Fibroblast of skin of scalp (primary cell): Measurements from ENCODE around the gene RNF126.

ENCODE experiments used
- DNase-seq: peaks from one replicate; pipeline ENCODE4 v3.0.0-alpha.2; 2013

RNF126 gene

GRCh38 chr19:662207-662961 lies 630 bp downstream of the RNF126 start:
- DNase-seq, result no peak

DNA sequence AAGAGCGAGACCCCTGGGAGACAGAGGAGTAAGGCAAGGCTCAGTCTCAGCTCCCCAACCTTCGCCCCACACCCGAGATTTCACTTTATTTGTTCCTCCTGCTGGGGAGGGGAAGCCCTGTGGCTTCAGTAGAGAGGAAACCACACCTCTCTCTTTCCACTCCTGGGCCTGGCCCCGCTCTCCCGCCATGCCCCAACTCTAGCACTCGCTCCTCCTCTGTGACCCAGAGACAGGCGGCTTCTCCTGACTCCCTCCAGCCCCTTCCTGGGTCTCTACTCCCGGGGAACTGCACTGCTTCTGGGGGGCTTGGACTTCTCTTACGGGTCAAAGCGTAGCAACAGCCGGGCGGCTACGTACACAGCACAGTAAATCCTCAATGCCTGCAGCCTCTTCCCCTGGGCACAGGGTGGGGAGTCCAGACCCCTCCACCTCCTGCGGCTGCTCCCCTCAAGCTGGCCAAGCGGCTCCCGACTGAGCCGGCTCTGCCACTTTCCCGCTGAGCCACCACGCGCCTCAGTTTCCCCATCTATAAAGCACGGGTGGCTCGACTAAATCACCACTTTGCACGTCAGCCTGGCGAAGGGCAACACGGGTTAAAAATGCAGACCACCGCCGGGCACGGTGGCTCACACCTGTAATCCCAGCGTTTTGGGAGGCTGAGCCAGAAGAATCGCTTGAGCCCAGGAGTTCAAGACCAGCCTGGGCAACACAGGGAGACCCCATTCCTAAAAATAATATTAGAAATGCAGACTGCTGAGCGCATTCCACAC lies 1.4 kb downstream of the RNF126 start:
- no peak for DNase-seq

DNA sequence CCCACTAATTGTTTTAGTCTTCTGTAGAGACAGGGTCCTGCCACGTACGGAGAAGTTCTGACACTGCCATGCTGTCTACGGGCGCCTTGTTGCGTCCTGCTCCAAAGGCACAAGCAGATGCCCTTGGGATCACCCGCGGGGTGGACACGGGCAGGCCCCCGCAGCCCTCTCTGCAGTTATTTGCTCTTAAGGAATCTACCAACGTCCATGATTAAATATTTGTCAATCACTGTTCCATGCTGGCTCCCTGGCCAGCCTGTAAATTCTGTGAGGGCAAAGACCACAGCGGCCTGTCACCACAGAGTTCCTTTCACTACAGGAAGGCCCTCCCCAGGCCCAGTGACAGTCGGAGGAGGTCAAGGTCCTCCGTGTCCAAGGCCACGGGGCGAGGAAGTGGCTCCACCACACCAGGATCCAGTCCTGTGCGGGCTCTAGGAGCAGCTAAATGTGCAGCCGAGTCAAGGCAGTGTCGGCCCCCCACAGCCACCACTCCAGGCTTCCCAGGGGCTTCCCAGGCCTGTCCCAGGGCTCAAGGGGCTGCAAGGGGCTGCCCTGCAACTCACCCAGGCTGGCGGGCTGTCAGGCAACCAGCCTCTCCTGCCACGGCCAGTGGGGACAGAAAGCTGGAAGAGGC lies 2.1 kb downstream of the RNF126 start:
- no peak for DNase-seq

- no peak for DNase-seq
Observed at GRCh38 chr19:658916-659839, 3.8 kb downstream of the RNF126 start.

GRCh38 chr19:658059-658839 lies 4.8 kb downstream of the RNF126 start:
- DNase-seq, result no peak

- no peak for DNase-seq
Observed at GRCh38 chr19:657611-658010, 5.4 kb downstream of the RNF126 start.

DNA sequence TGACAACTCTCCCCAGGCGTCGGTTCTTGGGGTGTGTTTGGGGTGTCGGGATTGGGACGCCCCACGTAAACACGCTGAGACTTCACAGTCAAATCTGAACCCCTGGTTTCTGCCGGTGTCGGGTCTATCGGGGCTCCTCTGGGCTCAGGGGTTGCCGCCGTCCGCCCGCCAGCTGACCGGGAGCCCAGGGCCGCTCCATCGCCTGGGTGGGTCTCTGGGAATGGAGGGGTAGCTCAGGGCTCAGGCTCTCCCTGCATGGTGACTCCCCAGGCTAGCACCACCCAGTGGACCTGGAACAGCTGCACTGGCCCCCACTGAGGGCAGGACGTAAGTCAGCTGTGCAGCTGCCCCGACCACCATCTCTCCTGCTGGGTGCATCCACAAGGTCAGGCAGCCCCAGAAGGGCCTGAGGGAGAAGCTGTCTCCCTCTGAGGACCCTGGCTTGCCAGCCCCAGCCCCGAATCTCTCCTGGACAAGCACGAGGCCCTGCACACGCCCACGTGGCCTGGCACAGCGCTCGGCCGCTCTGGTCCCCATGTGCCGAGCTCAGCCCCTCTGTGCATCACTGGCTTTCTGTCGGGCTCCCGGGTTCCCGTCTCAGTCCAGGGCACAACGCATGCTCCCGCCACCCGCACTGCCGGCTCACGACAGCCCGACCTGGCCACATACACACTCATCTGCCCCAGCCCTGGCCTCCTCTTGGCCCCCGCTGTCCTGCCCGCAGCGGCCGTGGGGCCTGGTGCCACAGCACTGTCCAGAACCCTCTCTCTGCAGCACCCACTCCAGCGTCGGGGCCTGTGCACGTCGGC lies 6.1 kb downstream of the RNF126 start:
- no peak for DNase-seq

GRCh38 chr19:655691-656090 lies 7.3 kb downstream of the RNF126 start:
- no peak for DNase-seq

- DNase-seq, result no peak
Observed at GRCh38 chr19:653425-653824, 9.6 kb downstream of the RNF126 start.

GRCh38 chr19:652467-653389 lies 10.3 kb downstream of the RNF126 start:
- no peak for DNase-seq

DNA sequence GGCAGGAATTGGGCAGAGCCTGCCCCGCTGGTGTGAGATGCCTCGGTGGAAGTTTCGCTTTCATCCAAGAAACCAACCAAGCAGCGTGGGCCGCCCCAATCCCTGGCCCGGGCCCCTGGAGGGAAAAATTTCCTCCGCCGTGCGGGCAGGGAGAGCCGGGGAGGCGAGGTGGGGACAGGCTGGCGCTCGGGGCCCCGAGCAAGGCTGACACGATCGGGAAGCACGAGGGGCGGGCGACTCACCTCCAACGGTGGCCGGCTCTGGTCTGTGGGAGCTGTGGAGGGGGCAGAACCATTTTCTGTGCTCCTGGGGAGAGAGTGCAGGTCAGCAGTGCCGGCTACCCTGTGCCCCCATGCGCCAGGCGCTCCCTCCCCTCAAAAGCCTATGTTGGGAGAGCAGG lies 11.0 kb downstream of the RNF126 start:
- DNase-seq, result no peak

DNA sequence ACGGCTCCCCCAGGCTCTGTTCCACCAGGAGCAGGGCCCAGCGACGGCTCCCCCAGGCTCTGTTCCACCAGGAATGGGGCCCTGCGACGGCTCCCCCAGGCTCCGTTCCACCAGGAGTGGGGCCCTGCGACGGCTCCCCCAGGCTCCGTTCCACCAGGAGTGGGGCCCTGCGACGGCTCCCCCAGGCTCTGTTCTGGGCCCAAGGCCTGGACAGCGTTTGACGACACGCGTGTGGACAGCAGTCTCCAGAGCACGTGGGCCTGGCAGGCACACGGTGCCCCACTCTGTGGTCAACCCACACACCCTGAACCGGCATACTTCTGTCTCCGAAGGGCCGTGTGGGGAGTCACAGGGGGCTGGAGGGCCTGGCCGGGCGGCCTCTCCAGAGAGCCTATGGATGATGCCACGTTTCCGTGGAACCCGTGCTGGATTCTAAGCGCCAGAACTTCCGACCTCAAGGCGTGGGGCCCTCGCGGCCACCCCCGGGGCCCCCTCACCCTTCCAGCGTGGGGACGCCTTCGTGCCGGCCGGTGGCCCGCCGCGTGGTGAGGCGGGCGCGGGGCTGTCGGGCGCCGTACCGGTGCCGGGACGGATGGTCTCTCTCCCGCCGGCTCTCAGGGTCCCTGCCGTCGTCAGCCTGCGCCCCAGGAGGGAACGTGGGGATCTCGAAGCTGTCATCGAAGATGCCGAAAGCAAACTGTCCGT lies 11.7 kb downstream of the RNF126 start:
- DNase-seq, result no peak

DNA sequence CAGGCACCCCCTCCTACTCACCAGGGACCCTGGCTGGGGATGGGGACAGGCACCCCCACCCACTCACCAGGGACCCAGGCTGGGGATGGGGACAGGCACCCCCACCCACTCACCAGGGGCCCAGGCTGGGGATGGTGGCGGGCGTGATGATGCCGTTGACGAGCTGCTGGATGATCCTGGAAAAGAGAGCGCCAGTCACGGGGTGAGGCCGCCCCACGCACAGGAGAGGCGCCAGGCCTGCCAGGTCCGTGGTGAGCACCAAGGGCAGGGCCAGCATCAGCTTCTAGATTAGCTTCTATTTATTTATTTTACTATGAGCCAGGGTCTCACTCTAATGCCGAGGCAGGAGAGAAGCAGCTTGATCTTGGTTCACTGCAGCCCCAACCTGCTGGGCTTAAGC lies 12.9 kb downstream of the RNF126 start:
- no peak for DNase-seq

DNA sequence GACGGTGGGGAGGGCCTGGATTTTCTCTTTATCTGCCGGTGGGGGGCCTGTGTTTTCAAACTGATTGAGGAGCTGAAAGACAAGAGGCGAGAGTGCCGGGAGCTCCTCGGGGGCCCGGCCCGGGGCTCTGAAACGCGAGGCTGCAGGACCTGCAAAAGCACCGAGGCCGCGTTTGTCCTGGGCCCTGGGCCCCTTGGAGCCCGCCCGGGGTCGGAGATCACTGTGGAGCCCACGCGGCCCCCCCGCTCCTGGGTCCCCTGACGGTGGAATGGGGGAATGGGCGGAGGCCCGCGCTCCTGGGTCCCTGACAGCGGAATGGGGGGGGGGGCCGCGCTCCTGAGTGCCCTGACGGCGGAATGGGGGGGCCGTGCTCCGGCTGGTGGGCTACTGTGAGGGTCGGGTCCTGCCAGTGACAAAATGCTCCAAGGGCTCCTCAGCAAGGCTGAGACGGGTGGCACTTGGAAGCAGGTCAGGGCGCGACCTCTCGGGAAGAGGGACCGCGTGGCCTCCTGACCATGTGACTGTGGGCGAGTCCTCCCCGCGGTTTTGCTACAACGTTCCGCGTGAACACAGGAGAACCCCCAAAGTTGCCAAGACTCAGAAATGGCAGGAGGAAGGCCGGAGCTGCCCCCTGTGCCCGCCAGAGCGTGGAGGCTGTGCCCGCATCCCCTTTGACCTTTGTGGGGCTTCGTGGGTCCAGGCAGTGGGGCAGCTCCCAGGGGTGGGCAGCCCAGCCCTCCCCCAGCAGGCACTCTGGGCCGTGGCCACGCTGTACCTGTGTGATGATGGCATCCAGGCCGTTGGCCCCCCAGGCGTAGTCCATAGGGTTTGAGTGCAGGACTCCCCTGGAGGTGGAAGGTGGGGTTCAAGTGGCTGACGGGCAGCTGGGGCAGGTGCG lies 13.9 kb downstream of the RNF126 start:
- DNase-seq, result no peak

- no peak for DNase-seq
Observed at GRCh38 chr19:648305-648704, 14.7 kb downstream of the RNF126 start.

DNA sequence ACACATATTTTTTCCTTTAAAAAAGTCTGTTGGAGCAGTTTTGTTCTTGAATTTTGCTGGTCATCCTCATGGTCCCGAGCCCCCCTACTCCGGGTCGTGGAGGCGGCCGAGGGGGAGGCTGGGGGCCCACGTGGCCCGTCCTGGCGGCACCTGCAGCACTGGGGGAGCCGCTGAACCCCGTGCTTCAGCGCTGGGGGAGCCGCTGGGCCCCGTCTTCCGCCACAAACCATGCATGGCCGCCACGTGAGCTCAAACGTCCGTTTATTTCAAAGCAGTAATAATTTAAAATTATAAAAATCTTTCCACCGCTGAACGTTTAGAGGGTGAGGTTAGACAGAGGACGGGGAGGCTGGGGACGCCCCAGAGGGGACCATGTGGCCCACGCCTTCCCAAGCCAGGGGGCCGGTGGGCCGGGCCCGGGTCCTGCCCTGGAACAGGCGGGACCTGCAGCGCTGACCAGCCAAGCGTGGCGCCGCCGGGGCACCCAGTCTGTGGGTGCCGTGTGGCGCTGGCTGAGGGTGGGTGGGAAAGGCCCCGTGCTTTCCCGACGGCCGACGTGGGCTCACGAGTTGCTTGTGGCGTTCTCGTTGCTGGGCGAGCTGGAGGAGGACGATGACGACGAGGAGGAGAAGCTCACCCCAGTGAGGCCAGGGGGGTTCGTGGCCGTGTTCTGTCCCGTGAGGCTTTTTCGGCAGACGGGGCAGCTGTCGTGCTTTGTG lies 15.3 kb downstream of the RNF126 start:
- no peak for DNase-seq
